ENCODE measurements around the gene VLDLR.
A peak's percentile ranks its signal among the peaks of the same experiment; 100 is the strongest.

Gene VLDLR

DNA sequence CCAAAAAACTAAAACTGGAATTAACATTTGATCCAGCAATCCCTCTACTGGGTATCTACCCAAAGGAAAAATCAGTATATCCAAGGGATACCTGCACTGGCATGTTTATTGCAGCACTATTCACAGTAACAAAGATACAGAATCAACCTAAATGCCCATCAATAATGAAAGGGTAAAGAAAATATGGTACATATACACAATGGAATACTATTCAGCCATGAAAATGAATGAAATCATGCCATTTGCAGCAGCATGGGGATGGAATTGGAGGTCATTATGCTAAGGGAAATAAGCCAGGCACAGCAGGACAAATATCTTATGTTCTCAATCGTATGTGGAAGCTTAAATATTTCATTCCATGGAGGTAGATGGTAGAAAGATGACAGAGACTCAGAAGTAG is 9.7 kb downstream of the VLDLR start:
- H3K4me3 Mint-ChIP-seq = no peak overlapping the region
- no peaks in the 10 kb centered on the region for H3K4me1 Mint-ChIP-seq
- peaks cover 14% of the 10 kb centered on the region for H3K27me3 Mint-ChIP-seq
- DNase-seq (no peak), ATAC-seq (no peak)
- H3K9me3 Mint-ChIP-seq = peaks cover 4% of the 10 kb centered on the region
- H3K36me3 Mint-ChIP-seq (ENCODE audit: low read depth) = peaks cover 3% of the 10 kb centered on the region
- H3K27ac Mint-ChIP-seq = no peak overlapping the region

GRCh38 chr9:2634153-2634552 is 12.6 kb downstream of the VLDLR start:
- Mint-ChIP-seq H3K27me3 (peaks cover 10% of the 10 kb centered on the region), H3K4me3 (no peak overlapping the region), H3K36me3 (ENCODE audit: low read depth) (peaks cover 8% of the 10 kb centered on the region), H3K4me1 (peaks cover 7% of the 10 kb centered on the region), H3K27ac (no peak overlapping the region), H3K9me3 (peaks cover 4% of the 10 kb centered on the region)
- no peak for ATAC-seq
- DNase-seq = no peak

DNA sequence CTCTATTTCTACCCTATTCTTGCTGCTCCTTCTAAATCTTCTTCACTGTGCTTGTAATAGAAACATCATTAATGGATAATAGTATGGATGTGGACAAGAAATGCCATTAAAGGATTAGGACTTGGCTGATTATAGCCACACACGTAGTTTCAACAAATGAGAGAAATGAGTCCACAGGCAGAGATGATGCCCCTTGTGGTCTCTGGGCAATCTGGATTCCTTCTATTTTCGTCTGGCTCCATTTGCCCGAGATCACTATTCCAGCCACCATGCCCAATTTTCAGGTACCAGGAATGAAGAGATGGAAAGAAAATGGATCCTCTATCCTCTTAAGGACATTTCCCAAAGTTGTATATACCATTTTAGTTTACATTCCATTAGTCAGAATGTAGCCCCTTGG is 13.2 kb downstream of the VLDLR start:
- Mint-ChIP-seq H3K4me1 (peaks cover 13% of the 10 kb centered on the region), H3K36me3 (ENCODE audit: low read depth) (peaks cover 12% of the 10 kb centered on the region), H3K27me3 (peaks cover 10% of the 10 kb centered on the region), H3K4me3 (no peak overlapping the region), H3K27ac (no peak overlapping the region), H3K9me3 (peaks cover 4% of the 10 kb centered on the region)
- ATAC-seq (no peak), DNase-seq (no peak)

- Mint-ChIP-seq H3K9me3 (peaks cover under 1% of the 10 kb centered on the region), H3K36me3 (ENCODE audit: low read depth) (peaks cover 13% of the 10 kb centered on the region), H3K27ac (no peak overlapping the region), H3K27me3 (peaks cover 5% of the 10 kb centered on the region), H3K4me1 (peaks cover 19% of the 10 kb centered on the region), H3K4me3 (no peak overlapping the region)
- no peak for DNase-seq
- no peak for ATAC-seq
Measured at GRCh38 chr9:2635922-2636321, 14.3 kb downstream of the VLDLR start.

GRCh38 chr9:2637390-2637789 is 15.8 kb downstream of the VLDLR start:
- no peaks in the 10 kb centered on the region for H3K27me3 Mint-ChIP-seq
- no peak overlapping the region for H3K4me3 Mint-ChIP-seq
- no peak for ATAC-seq
- DNase-seq = no peak
- H3K4me1 Mint-ChIP-seq = peaks cover 19% of the 10 kb centered on the region
- peaks cover 13% of the 10 kb centered on the region for H3K36me3 Mint-ChIP-seq (ENCODE audit: low read depth)
- H3K9me3 Mint-ChIP-seq = no peaks in the 10 kb centered on the region
- H3K27ac Mint-ChIP-seq = no peak overlapping the region

- H3K27ac Mint-ChIP-seq = peak overlapping the region; percentile 24
- peaks cover 26% of the 10 kb centered on the region for H3K36me3 Mint-ChIP-seq (ENCODE audit: low read depth)
- no peak for DNase-seq
- H3K9me3 Mint-ChIP-seq = peaks cover 5% of the 10 kb centered on the region
- ATAC-seq = peak; percentile 99
- H3K27me3 Mint-ChIP-seq = no peaks in the 10 kb centered on the region
- H3K4me3 Mint-ChIP-seq = no peak overlapping the region
- peaks cover 19% of the 10 kb centered on the region for H3K4me1 Mint-ChIP-seq
Measured at GRCh38 chr9:2638871-2639673, 17.5 kb downstream of the VLDLR start.

DNA sequence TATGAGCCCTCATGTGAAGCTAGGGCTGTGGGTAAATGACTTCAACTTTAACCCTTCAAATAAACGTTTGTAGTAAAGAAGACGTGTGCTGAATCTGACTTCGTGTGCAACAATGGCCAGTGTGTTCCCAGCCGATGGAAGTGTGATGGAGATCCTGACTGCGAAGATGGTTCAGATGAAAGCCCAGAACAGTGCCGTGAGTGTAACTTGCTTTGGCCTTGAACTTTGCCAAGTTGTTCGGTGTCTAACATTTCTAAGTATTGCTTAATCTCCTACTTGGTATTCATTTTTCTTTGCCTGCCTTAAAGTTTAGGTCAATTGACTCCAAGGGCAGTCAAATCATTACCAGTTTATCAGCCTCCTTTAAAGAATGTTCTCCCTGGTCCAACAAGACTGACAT is 18.2 kb downstream of the VLDLR start:
- no peak for DNase-seq
- Mint-ChIP-seq H3K4me3 (no peak overlapping the region), H3K27ac (no peak overlapping the region), H3K9me3 (peaks cover 5% of the 10 kb centered on the region), H3K36me3 (ENCODE audit: low read depth) (peaks cover 31% of the 10 kb centered on the region), H3K27me3 (no peaks in the 10 kb centered on the region), H3K4me1 (peaks cover 19% of the 10 kb centered on the region)
- no peak for ATAC-seq

DNA sequence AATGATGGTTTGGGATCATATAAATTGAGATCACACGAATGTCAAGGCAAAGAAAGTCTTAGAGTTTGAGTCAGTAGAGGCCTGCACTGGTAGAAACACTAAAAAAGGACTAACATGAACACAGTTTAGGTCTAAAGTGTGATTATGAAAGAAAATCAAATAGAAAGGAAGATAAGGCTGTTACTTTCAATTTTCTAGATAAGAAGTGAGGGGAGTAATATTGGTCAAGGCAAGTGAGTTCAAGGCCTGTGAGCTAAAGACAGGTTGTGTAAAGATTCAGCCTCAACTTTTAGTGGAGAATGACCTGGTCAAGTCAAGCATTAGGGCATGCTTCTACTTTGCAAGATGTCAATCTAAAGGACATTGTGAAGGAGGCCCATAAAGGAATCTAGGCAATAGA is 19.0 kb downstream of the VLDLR start:
- ATAC-seq = no peak
- Mint-ChIP-seq H3K4me1 (peaks cover 19% of the 10 kb centered on the region), H3K36me3 (ENCODE audit: low read depth) (peaks cover 37% of the 10 kb centered on the region)

DNA sequence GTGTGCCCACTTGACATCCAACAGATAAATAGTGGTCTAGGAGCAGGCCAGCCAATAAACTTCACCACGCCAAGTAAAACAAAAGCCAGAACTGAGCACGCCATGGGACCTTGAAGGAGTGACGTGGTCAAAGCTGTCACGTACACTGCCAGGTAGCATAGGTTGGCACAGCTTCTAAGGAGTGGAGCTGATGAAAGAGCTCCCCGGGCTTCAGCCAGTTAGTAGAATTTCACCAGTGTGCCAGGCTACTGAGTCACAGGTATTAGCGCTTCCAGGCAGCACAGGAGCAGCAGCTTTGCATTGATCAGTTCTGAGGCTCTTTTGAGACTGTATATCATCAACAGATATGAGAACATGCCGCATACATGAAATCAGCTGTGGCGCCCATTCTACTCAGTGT is 19.4 kb downstream of the VLDLR start:
- DNase-seq (no peak), ATAC-seq (no peak)
- no peak overlapping the region for H3K4me3 Mint-ChIP-seq
- peaks cover 19% of the 10 kb centered on the region for H3K4me1 Mint-ChIP-seq
- no peak overlapping the region for H3K27ac Mint-ChIP-seq
- peaks cover 5% of the 10 kb centered on the region for H3K9me3 Mint-ChIP-seq
- peaks cover 38% of the 10 kb centered on the region for H3K36me3 Mint-ChIP-seq (ENCODE audit: low read depth)
- no peaks in the 10 kb centered on the region for H3K27me3 Mint-ChIP-seq

More for the DNA sequence above, 19.0 kb downstream of the VLDLR start:
- peaks cover 5% of the 10 kb centered on the region for H3K9me3 Mint-ChIP-seq
- no peak for DNase-seq
- no peaks in the 10 kb centered on the region for H3K27me3 Mint-ChIP-seq
- no peak overlapping the region for H3K4me3 Mint-ChIP-seq
- H3K27ac Mint-ChIP-seq = no peak overlapping the region

DNA sequence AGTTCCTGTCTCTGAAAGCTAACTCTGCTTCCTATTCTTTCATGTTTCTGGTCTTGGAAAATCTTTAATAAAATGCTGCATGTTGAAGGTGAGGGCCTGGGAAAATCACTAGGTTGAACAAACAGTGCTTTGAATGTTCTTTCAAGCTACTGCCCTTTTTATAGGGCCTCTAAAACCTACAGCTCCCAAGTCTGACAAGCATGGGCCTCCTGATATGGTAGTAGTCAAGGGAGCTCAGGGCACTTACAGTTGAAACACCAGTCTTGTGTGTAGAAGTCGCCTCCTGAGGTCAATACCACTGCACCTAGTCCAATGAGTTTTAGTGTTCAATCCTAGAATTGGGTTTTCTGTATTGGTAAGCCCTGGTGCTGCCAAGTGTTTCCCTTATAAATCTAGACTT is 20.5 kb downstream of the VLDLR start:
- DNase-seq = no peak
- no peak for ATAC-seq
- H3K9me3 Mint-ChIP-seq = peaks cover 5% of the 10 kb centered on the region
- H3K27me3 Mint-ChIP-seq = no peaks in the 10 kb centered on the region
- H3K27ac Mint-ChIP-seq = no peak overlapping the region
- peaks cover 42% of the 10 kb centered on the region for H3K36me3 Mint-ChIP-seq (ENCODE audit: low read depth)
- peaks cover 19% of the 10 kb centered on the region for H3K4me1 Mint-ChIP-seq
- H3K4me3 Mint-ChIP-seq = no peak overlapping the region

DNA sequence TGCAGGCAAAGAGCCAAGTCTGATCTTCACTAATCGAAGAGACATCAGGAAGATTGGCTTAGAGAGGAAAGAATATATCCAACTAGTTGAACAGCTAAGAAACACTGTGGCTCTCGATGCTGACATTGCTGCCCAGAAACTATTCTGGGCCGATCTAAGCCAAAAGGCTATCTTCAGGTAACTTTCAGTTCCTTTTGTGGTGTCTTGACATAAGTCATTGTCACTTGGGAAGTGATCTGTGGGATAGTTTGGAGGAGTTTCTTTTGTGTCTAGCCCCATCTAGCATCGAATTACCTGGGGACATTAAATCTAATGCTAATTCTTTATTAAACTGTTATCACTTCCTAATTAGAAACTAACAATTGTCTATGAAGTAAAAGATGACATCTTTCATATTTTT is 24.0 kb downstream of the VLDLR start:
- Mint-ChIP-seq H3K27me3 (no peaks in the 10 kb centered on the region), H3K4me1 (no peaks in the 10 kb centered on the region), H3K27ac (no peak overlapping the region), H3K36me3 (ENCODE audit: low read depth) (peaks cover 53% of the 10 kb centered on the region), H3K9me3 (peaks cover 5% of the 10 kb centered on the region), H3K4me3 (no peak overlapping the region)
- DNase-seq (no peak), ATAC-seq (no peak)

DNA sequence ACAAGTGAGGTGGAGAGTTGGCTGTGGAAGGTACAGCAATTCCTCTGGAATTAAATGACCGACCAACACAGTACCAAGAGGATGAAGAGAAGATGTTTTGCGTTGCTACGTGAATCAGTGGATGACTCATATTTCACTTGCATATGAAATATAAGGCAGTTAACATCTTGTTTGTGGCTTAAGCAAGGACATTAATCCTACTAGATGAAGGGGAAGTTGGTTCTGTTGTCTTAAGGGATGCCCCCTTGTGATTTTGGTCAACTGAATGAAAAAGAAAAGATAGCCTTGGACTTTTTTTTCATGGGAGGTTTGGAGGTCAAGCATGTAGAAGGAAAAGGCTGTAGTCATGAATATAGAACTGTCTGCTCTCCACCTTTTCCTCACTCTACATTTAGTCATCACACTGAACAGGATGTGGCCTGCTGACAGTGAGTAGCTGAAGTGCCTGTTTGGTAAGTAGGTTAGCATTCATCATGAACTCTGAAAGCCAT is 33.9 kb downstream of the VLDLR start:
- ATAC-seq (peak; percentile 96), DNase-seq (peak; percentile 26)
- Mint-ChIP-seq H3K4me1 (peaks cover 40% of the 10 kb centered on the region), H3K27ac (peak overlapping the region; percentile 90), H3K9me3 (no peaks in the 10 kb centered on the region), H3K27me3 (no peaks in the 10 kb centered on the region), H3K36me3 (ENCODE audit: low read depth) (peaks cover 29% of the 10 kb centered on the region), H3K4me3 (peak overlapping the region; percentile 5)

DNA sequence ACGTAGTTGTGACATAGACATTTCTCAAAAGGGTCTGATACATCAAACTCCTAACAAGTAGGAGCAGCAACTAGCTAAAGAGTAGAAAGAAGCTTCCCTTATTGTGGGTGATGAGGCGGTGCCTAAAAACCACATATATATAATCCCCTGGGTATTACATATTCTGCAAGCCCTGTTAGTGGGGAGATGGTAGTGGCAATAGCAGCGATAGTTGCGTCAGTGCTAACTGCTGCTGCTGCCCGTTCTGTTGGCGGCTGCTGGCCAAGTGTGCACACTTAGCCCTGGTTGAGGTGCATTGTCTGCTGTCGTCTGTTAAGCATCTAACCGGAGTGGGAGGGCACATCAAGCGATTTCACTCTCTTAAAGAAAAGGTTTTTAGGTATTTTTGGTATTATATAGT is 35.8 kb downstream of the VLDLR start:
- no peaks in the 10 kb centered on the region for H3K9me3 Mint-ChIP-seq
- H3K4me3 Mint-ChIP-seq = no peak overlapping the region
- H3K36me3 Mint-ChIP-seq (ENCODE audit: low read depth) = peaks cover 16% of the 10 kb centered on the region
- ATAC-seq (peak; percentile 48), DNase-seq (peak; percentile 33)
- no peaks in the 10 kb centered on the region for H3K27me3 Mint-ChIP-seq
- peaks cover 40% of the 10 kb centered on the region for H3K4me1 Mint-ChIP-seq
- peak overlapping the region; percentile 37 for H3K27ac Mint-ChIP-seq

DNA sequence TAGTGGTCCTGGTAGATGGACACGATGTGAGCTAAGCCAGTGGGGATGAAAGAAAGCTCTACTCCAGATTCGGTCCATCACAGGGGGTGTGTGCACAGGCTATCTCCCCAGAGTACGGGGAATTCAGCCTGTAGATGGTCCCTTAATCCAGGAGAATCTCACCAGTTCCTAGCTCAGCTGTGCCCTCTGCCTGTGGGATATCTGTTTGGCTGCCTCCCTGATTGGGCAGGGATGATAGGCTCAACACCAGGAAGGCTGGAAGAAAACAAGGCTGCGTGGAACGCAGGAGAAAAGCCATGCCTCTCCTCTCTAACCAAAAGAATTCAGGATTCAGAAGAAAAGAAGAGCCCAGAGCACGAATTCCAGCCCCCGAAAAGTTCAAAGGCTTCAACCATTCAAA is 40.9 kb downstream of the VLDLR start:
- H3K4me3 Mint-ChIP-seq = no peak overlapping the region
- ATAC-seq = no peak
- no peak overlapping the region for H3K27ac Mint-ChIP-seq
- peaks cover 8% of the 10 kb centered on the region for H3K9me3 Mint-ChIP-seq
- H3K27me3 Mint-ChIP-seq = no peaks in the 10 kb centered on the region
- H3K36me3 Mint-ChIP-seq (ENCODE audit: low read depth) = peaks cover 7% of the 10 kb centered on the region
- DNase-seq = no peak
- H3K4me1 Mint-ChIP-seq = peaks cover 10% of the 10 kb centered on the region

GRCh38 chr9:2663461-2664173 is 42.0 kb downstream of the VLDLR start:
- Mint-ChIP-seq H3K4me3 (no peak overlapping the region), H3K4me1 (peaks cover 7% of the 10 kb centered on the region)
- ATAC-seq = no peak

More at GRCh38 chr9:2663461-2664173, 42.0 kb downstream of the VLDLR start:
- no peak for DNase-seq
- Mint-ChIP-seq H3K27ac (no peak overlapping the region), H3K9me3 (peaks cover 8% of the 10 kb centered on the region), H3K27me3 (no peaks in the 10 kb centered on the region), H3K36me3 (ENCODE audit: low read depth) (peaks cover 11% of the 10 kb centered on the region)

Data from activated naive CD8-positive, alpha-beta T cell treated with anti-CD3 and anti-CD28 coated beads, Interleukin-2, amount 50 U/mL, for 24 hours (primary cell).